ENCODE data around the gene SELENON.
A peak's percentile ranks its signal among the peaks of the same experiment; 100 is the strongest.

Gene SELENON

GRCh38 chr1:25785333-25786067, 14.5 kb upstream of the SELENON start:
- DNase-seq (ENCODE audit: low read depth), result no peak
- H3K4me3 ChIP-seq (ENCODE audit: low read depth, low read length), result no peak overlapping the region
- TF ChIP-seq CTCF (conservative IDR thresholded peaks at IDR 0.05; ENCODE audit: low read depth, low read length), result no peak

GRCh38 chr1:25786887-25787759, 12.9 kb upstream of the SELENON start:
- DNase-seq (ENCODE audit: low read depth), result peak; percentile 55
- no peak for TF ChIP-seq CTCF (conservative IDR thresholded peaks at IDR 0.05; ENCODE audit: low read depth, low read length)
- no peak overlapping the region for H3K4me3 ChIP-seq (ENCODE audit: low read depth, low read length)

- DNase-seq (ENCODE audit: low read depth), result no peak
- H3K4me3 ChIP-seq (ENCODE audit: low read depth, low read length), result no peak overlapping the region
- no peak for TF ChIP-seq CTCF (conservative IDR thresholded peaks at IDR 0.05; ENCODE audit: low read depth, low read length)
These were observed 12.2 kb upstream of the SELENON start for GRCh38 chr1:25787760-25788166.

GRCh38 chr1:25790472-25790871, 9.5 kb upstream of the SELENON start:
- DNase-seq (ENCODE audit: low read depth), result no peak
- TF ChIP-seq CTCF (conservative IDR thresholded peaks at IDR 0.05; ENCODE audit: low read depth, low read length), result no peak
- H3K4me3 ChIP-seq (ENCODE audit: low read depth, low read length), result no peak overlapping the region

GRCh38 chr1:25792115-25792514, 7.9 kb upstream of the SELENON start:
- H3K4me3 ChIP-seq (ENCODE audit: low read depth, low read length), result no peak overlapping the region
- no peak for DNase-seq (ENCODE audit: low read depth)
- no peak for TF ChIP-seq CTCF (conservative IDR thresholded peaks at IDR 0.05; ENCODE audit: low read depth, low read length)

GRCh38 chr1:25793585-25794170, 6.3 kb upstream of the SELENON start:
- DNase-seq (ENCODE audit: low read depth), result peak; percentile 26
- TF ChIP-seq CTCF (conservative IDR thresholded peaks at IDR 0.05; ENCODE audit: low read depth, low read length), result no peak
- H3K4me3 ChIP-seq (ENCODE audit: low read depth, low read length), result no peak overlapping the region

Data from choroid plexus epithelial cell (primary cell).